Epithelial cell of prostate (primary cell): ENCODE measurements around the gene LRRK1.

Experiments used
- DNase-seq: peaks from one replicate; pipeline ENCODE4 v3.0.0-alpha.2; 2011; ENCODE audit warnings: low read depth, low spot score
- H3K27ac ChIP-seq: fragments of 450-650 bp; 2 replicates; pipeline ENCODE4 v1.5.1; 2017; ENCODE audit warnings: mild to moderate bottlenecking

Gene LRRK1

DNA sequence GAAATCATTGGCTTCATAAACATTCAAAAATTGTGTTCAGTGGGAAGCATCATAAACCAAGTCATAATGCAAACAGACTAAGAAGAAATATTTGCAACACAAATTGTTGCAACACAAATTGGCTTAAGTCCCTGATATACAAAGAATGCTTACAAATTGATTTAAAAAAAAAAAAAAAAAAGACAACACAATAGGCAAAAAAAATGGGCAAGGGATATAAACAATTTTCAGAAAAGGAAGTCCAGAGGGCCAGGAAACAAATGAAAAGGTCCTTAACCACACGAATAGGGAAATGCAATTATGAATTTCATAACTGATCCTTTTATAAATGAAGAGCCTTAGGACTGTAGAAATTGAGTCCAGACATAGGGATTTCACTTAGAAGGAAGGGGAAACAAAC is 98.9 kb downstream of the LRRK1 start:
- H3K27ac ChIP-seq = no peak overlapping the region
- DNase-seq = no peak

DNA sequence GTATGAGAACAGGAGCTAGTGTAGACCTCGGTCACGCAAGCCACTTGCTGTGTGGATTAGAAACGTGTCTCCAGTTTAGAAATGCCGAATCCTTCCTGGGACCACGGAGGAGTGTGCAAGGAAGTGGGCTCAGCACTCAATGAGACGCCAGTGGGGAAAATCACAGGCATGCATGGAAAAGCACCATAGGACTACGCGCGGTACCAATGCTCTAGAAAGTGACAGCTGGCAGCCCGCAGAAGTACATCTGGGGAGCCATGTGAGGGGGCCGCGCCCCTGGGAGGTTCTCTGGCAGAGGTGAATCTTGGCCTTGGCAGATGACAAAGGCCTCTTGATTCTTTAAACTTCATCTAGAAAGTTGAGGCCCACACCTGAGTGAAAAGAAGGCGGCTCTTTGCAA is 99.3 kb downstream of the LRRK1 start:
- DNase-seq = no peak
- no peak overlapping the region for H3K27ac ChIP-seq

DNA sequence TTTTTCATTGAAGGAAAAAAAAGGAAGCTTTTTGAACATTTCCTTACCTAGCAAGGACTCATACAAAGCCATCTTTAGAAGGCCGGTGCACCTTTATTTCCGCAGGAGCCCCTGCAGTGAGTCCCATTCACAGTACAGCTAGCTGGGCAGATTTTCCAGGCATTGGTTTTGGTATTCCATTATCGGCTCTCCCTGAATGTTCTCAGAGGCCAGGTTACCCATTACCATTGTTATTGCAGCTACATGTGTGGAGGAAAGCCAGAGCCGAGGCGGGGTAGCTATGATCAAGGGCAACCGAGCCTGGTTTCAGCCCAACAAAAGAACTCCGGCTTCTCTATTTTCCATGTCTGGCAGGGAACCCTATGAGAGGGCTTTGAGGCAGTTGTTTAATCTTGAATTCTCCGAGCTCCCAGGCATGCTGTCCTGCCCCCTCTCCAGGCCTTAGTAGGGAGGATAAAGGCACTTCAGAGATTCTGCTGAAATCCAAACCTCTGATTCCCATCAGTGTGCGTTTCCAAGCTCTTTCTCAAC is 100.3 kb downstream of the LRRK1 start:
- no peak overlapping the region for H3K27ac ChIP-seq
- DNase-seq = no peak

DNA sequence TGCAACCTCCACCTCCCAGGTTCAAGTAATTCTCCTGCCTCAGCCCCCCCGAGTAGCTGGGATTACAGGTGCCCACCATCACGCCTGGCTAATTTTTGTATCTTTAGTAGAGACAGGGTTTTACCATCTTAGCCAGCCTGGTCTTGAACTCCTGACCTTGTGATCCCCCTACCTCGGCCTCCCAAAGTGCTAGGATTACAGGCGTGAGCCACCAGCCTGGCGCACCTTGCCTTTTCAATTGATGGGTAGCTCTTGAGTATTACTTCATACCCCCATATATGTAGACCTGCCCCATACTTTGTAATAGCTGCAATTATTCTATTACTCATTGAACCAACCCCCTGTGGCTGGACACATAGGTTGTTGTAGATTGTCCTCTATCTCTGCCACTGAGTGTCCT is 101.3 kb downstream of the LRRK1 start:
- no peak overlapping the region for H3K27ac ChIP-seq
- no peak for DNase-seq

DNA sequence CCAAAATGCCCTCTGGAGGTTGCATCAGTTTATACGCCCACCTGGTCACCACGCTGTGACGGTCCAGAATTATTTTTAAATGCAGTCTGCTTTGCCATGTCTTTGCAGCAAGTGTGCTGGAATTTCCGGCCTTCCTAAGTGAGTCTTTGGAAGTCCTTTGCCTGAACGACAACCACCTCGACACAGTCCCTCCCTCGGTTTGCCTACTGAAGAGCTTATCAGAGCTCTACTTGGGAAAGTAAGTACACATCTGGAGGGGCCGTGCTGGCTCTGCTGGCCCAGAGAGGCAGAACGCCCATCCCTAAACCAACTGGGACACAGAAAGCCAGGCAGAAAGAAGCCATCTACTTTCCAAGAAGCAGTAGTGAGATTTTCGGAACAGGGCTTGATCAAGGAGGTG is 101.8 kb downstream of the LRRK1 start:
- no peak overlapping the region for H3K27ac ChIP-seq
- DNase-seq = no peak

DNA sequence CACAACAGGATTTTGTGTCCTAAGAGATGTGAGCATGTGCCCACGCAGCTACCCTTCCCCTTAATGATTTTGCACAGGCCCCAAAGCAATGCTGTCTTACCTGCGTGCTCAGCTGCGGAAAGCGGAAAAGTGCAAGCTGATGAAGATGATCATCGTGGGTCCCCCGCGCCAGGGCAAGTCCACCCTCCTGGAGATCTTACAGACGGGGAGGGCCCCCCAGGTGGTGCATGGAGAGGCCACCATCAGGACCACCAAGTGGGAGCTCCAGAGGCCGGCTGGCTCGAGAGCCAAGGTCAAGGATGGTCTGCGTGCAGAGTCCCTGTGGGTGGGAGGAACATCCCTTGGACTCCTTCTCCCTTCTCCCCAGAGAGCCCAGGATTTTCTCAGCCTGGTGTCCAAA is 103.1 kb downstream of the LRRK1 start:
- DNase-seq = no peak
- no peak overlapping the region for H3K27ac ChIP-seq

DNA sequence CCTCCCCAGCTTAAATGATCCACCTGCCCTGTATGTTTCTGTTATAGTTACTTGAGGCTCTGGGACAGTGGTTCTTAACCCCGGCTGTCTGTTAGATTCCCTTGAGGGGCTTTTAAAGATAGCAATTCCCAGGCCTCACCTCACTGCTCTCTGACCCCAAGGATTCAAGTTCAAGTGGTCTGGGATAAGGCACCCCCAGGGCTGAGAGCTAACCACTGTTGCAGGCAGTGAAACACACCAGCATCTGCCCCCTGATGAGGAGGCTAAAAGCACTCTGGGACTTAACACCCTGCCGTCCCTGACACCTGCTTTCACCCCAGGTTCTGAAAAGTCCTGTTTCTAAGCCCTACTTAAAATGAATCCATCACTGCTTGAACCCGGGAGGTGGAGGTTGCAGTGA is 103.7 kb downstream of the LRRK1 start:
- DNase-seq = no peak
- H3K27ac ChIP-seq = no peak overlapping the region

DNA sequence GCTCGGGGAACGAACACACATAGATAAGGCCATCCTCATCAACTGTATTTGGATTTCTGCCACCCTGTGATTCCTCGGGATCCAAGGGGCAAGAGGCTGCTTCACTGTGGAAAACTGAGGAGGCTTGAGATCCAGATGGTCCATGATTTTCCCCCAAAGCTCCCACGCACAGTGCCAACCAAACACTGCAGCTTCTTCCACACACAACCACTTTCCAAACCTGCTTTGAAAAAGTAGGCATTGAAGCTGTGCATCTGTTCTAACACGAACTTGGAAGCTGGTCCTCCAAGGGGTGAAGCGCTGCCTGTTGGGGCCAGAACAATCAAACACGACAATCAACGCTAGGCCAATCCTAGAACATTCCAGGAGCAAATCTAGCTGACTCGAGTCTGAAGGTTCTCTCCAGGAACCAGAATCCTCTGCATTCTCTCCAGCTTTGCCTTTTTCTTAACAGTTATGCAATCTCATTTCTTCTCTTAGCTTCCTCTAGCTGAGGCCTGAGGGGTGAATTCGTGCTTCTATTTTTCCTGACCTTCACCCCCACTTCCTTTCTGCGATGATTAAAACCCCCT is 104.4 kb downstream of the LRRK1 start:
- no peak for DNase-seq
- H3K27ac ChIP-seq = no peak overlapping the region

DNA sequence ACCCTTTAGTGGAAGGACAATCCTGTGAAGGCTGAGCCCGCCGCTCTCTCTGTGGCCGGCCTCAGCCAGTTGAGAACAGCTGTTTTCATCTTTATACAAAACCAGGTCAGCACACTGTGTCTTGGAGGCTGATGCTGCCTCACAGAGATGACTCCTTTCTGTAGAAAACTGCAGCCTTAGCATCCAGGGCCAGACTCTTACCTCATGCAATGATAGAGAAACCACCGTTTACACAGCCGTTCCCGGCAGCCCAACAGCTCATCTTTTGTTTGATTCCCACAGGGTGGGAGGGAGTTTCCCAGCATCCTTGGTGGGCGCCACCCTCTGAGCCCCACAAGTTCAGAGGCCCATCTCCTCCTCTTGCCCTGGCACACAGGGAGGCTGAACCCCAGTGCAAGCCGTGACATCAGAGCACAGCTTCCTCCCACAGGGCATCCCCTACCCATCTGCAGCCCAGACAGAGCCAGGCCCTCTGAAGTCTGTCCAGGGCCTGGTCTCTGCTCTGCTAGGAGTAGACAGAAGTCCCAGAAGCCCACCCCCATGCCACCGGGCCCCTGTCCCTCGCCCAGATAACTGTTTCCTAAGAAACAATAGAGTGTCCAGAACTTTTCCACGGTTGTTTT is 105.0 kb downstream of the LRRK1 start:
- no peak for DNase-seq

DNA sequence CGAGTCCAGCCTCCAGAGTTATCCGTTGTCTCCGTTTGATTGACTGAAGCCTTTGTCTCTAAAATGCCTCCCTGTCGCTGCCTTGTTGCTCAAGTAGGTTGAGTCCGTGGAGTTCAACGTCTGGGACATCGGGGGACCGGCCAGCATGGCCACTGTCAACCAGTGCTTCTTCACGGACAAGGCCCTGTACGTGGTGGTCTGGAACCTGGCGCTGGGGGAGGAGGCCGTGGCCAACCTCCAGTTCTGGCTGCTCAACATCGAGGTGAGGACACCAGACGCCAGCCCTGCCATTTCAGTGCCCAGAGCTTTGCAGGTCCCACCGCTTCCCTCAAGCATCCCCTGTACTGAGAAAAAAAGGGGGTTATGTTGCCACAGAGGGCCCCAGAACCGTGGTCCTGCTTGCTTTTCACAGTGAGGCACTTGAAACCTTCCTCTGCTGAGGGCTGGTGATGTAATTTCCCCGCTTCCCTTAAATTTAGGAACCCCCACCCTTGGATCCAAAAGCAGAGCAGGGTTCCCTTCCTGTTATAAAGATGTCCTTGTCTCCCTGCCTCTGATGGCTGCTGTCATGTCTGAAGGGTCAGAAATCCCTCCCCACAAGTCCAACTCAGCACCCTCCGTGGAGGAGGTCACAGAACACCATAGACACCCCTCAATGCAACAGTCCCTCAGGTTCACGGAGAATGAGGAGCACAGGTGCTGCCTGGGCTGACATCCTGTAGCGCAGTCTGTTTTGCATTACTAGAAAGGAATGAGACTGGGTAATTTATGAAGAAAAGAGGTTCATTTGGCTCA is 105.7 kb downstream of the LRRK1 start:
- no peak overlapping the region for H3K27ac ChIP-seq
- DNase-seq = no peak

More for the DNA sequence above, 105.0 kb downstream of the LRRK1 start:
- H3K27ac ChIP-seq = no peak overlapping the region

DNA sequence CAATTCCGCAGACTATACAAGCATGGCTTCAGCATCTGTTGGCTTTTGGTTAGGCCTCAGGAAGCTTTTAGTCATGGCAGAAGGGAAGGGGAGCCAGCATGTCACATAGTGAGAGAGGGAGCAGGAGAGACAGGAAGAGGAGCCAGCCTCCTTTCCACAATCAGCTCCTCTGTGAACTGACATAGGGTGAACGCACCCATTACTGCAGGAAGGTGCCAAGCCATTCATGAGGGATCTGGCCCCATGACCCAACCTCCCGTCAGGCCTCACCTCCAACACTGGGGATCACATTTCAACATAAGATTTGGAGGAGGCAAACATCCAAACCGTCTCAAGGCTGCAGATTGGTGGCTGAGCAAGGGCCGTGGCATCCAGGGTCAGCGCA is 106.3 kb downstream of the LRRK1 start:
- no peak for DNase-seq
- no peak overlapping the region for H3K27ac ChIP-seq

DNA sequence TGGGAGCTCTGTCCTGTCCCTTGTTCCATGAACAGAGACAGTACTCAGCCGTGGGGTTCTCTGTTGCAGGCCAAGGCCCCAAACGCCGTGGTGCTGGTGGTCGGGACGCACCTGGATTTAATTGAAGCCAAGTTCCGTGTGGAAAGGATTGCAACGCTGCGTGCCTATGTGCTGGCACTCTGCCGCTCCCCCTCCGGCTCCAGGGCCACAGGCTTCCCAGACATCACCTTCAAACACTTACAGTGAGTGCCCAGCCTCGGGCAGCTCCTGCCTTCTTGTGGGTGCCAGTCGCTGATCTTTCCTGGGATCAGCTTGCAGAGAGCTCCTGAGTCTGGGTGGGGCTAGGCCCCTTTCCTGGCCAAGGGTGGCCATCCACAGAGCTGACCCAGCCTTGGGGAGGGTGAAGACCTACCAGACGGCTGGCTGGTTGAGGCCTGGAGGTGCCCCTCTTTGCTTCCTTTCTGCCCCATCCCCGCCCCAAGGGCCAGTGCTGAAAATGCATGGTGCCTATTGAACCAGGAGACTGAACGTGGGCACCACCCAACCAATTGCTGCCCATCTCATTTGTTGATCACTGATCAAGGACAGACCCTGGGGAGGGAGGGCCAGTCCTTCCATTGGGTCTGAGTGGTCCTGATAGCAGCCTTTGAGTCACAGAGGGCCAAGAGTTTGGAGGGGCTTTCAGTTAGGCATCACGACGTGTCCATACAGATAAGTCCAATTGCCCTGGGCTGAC is 106.9 kb downstream of the LRRK1 start:
- no peak overlapping the region for H3K27ac ChIP-seq
- no peak for DNase-seq

DNA sequence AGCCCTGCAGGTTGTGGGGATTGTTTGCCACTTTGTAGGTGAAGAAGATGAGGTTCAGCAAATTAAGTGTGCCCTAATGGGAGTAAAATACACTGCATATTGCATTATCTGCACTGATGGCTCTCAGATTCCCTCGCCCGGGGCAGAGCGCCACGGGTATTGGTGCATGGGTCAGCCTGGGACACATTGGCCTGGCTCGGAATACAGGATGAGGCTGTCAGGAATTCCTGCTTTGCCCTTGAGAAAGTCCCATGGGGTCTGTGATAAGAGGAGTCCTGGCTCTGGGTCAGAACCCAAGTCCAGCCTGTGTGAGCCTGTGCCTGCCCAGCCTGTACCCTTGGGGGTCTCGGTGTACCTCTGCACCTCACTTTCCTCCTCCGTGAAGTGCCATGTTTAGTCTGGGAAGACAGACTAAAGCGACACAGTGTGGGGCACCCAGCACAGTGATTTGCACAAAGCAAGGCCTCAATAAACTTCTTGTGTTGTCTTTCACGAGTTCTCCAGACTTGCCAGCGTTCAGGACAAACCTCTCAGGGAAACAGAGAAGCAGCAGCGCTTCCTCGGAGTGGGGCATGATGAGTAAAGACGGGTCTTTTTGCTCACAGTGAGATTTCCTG is 107.6 kb downstream of the LRRK1 start:
- H3K27ac ChIP-seq = no peak overlapping the region
- no peak for DNase-seq

DNA sequence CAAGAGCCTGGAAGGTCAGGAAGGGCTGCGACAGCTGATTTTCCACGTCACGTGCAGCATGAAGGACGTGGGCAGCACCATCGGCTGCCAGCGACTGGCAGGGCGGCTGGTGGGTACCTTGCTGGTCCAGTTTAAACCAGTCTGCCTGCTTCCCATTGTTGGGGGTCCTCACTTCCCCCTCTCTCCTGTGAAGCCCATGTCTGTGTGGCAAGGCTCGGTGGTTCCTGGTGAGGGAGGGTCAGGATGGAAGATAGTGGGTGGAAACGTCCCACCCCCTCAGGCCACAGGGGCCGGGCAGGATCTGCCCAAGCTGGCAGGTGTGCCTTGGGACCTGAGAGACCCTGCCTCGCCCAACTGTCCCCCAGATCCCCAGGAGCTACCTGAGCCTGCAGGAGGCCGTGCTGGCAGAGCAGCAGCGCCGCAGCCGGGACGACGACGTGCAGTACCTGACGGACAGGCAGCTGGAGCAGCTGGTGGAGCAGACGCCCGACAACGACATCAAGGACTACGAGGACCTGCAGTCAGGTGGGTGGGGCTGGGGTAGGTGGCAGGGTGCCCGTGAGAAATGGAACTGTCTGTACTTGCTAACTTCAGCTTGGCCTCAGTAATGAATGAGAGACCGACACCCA is 108.2 kb downstream of the LRRK1 start:
- no peak for DNase-seq
- H3K27ac ChIP-seq = no peak overlapping the region

DNA sequence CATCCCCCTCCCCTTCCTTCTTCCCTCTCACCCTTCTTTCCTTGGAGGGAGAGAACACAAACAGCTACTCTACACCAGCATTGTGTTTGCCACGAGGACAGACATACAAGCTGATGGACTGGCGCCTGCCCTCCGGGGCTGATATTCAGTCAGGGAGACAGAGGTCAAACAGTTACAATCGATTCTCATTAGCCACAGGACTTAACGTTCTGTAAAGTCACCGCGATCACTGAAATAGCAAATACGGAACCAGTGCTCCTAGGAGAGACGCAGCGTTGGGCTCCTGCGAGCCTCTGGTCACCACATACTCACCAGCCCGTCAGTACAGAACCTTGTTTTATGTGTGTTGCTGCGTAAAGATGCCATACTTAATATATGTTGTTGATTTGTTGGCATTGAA is 108.8 kb downstream of the LRRK1 start:
- H3K27ac ChIP-seq = no peak overlapping the region
- DNase-seq = no peak

DNA sequence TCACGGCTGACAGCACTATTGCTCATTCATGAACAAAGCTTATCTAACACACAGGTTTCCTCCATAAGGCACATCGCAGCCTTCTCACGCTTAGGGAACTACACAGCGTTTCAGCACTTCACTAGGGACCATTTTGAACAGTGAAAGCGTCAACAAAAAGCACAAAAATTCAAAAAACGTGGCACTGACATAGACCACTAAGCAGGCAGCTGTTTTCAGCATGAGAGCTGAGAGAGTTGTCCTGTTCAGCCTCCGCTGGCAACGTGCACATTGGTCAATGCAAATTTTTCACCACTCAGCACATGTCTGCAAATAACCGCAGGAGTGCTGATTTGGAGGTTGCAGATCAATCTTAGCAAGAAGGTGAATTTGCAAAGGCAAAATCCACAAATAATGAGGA is 109.2 kb downstream of the LRRK1 start:
- DNase-seq = no peak
- no peak overlapping the region for H3K27ac ChIP-seq

DNA sequence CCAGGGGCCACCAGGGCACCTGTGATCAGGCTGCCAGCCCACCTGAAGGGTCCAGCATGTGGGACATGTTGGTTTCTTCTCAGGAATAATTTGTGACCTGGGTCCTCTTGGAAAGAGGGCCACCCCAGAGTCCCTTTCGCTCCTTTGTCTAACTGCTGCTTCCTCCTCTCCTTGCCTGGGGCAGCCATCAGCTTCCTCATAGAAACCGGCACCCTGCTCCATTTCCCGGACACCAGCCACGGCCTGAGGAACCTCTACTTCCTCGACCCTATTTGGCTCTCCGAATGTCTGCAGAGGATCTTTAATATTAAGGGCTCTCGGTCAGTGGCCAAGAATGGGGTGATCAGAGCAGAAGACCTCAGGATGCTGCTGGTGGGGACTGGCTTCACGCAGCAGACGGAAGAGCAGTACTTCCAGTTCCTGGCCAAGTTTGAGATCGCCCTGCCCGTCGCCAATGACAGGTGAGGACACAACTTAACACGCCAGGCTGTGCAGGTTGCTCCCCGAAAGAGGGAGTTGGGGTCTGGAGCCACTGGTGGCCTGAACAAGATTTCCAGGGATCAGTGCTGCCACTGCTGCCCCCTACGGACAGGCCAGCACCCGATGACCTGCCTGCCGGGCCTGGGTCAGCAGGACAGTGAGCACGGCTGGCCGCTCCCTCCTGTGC is 109.7 kb downstream of the LRRK1 start:
- no peak overlapping the region for H3K27ac ChIP-seq
- DNase-seq = no peak

DNA sequence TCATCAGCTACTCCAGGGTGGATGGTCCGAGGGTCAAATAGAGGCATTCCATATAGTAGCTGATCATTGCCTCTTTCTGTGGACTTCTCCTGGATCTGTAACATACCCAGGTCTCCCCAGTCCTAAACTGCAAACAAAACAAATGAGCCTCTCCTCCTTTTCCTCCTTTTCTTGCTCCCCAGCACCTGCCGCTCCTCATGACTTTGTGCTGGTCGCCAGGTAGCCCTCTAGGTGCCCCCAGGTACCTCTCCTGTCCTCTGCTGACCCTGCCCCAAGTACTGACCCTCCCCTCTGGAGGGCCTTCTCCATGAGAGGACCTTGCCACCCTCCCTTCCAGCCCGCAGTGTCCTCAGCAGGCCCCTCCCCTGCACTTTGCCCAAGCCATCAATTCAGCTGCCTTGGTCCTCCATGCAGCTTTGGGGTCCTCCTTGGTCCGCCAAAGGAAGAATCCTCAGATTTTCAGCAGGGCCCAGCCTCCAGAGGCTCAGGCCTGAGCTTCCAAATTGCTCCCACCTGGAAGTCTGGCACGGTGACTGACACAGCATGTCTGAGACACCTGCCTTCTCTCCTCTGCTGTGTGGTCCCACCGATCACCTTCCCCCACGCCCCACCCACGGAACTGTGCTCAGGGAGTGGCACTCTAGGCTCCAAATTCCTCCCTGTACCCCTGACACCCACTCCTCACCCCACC is 111.0 kb downstream of the LRRK1 start:
- no peak for DNase-seq

DNA sequence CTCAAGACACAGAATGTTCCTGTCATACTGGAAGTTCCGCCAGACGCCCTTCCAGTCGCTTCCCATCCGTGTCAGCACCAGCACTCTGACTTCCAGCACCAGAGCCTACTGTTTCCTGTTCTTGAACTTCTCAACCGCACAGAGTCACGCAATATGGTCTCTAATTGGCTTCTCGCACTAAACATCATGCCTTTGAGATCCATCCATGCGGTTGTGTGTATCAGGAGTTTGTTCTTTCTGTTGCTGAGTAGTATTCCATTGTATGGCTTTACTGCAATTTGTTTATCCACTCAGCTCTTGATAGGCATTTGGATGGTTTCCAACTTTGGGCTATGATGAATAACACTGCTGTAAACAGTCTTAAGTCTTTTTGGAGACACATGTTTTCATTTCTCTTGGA is 112.1 kb downstream of the LRRK1 start:
- H3K27ac ChIP-seq = no peak overlapping the region
- no peak for DNase-seq

More for the DNA sequence above, 111.0 kb downstream of the LRRK1 start:
- no peak overlapping the region for H3K27ac ChIP-seq
